CD1c-positive myeloid dendritic cell (primary cell): Measurements from ENCODE around the gene LDLRAP1.

Experiments
- DNase-seq: peaks from one replicate; pipeline ENCODE4 v3.0.0-alpha.2; 2016; ENCODE audit errors: extremely low spot score

Gene LDLRAP1

GRCh38 chr1:25561421-25562100, 18.2 kb downstream of the LDLRAP1 start:
- no peak for DNase-seq

- DNase-seq: peak; percentile 51
These were observed 18.9 kb downstream of the LDLRAP1 start for GRCh38 chr1:25562101-25562927.

- DNase-seq: no peak
These were observed 19.5 kb downstream of the LDLRAP1 start for GRCh38 chr1:25562928-25563283.

GRCh38 chr1:25563330-25564215, 20.2 kb downstream of the LDLRAP1 start:
- no peak for DNase-seq

GRCh38 chr1:25564777-25565574, 21.6 kb downstream of the LDLRAP1 start:
- DNase-seq: no peak

- DNase-seq: no peak
These were observed 22.2 kb downstream of the LDLRAP1 start for GRCh38 chr1:25565626-25566025.

- DNase-seq: no peak
These were observed 22.8 kb downstream of the LDLRAP1 start for GRCh38 chr1:25566176-25566729.

GRCh38 chr1:25566730-25567341, 23.4 kb downstream of the LDLRAP1 start:
- no peak for DNase-seq

GRCh38 chr1:25567710-25568089, 24.3 kb downstream of the LDLRAP1 start:
- DNase-seq: no peak

- no peak for DNase-seq
These were observed 24.9 kb downstream of the LDLRAP1 start for GRCh38 chr1:25568090-25568833.

GRCh38 chr1:25568834-25569596, 25.6 kb downstream of the LDLRAP1 start:
- DNase-seq: no peak

GRCh38 chr1:25569597-25570396, 26.4 kb downstream of the LDLRAP1 start:
- DNase-seq: no peak

- no peak for DNase-seq
These were observed 27.6 kb downstream of the LDLRAP1 start for GRCh38 chr1:25570798-25571521.

GRCh38 chr1:25571522-25571970, 28.1 kb downstream of the LDLRAP1 start:
- DNase-seq: no peak

- no peak for DNase-seq
These were observed 28.7 kb downstream of the LDLRAP1 start for GRCh38 chr1:25572107-25572506.

- DNase-seq: peak; percentile 53
These were observed 29.5 kb downstream of the LDLRAP1 start for GRCh38 chr1:25572708-25573590.

GRCh38 chr1:25573591-25573930, 30.2 kb downstream of the LDLRAP1 start:
- DNase-seq: no peak
